SK-N-SH (cell line): ENCODE measurements around the gene USP12. TPM values are rescaled to one million over a fixed set of nuclear protein-coding genes. Genes with fewer than 3 reads are reported as not detected.

Source experiments
- CTCF ChIA-PET: fragments of 300-600, 350-600 bp; formaldehyde crosslinking; extraction: SDS; loops from one replicate; lab custom pipeline; 2021; lab: Yijun Ruan, JAX
- POLR2A ChIA-PET: fragments of 350-600 bp; sonication (Branson Sonifier 250); formaldehyde crosslinking; extraction: SDS; loops from one replicate; lab custom pipeline; 2020; ENCODE audit warnings: antibody characterized with exemption, inconsistent platforms; lab: Yijun Ruan, JAX
- DNase-seq: peaks from one replicate; pipeline ENCODE4 v3.0.0; 2012
- H2AFZ ChIP-seq: fragments of 200-600 bp; sonication (generic); 2 replicates; pipeline ENCODE4 v1.8.1; 2016; ENCODE audit warnings: antibody characterized with exemption, mild to moderate bottlenecking, low read depth
- H3F3A ChIP-seq: fragments of 200-600 bp; sonication (generic); replicated peaks from 2 replicates; pipeline ENCODE3; 2016; ENCODE audit warnings: antibody characterized with exemption, mild to moderate bottlenecking; ENCODE audit not compliant: insufficient read depth
- H3K27ac ChIP-seq, 2 experiments: fragments of 200-500 bp in 1 of 2; fragments of 200-600 bp in 1 of 2; sonication (Bioruptor generic) in 1 of 2; sonication (generic), shearing (Covaris generic) in 1 of 2; 2 replicates each; pipeline versions ENCODE4 v1.5.1 to v1.6.1; 2014 to 2016; ENCODE audit warnings: low read depth in 2 of 2, inconsistent platforms in 1 of 2, low read length in 1 of 2, mild to moderate bottlenecking in 1 of 2, mixed read lengths in 1 of 2
- H3K27me3 ChIP-seq: fragments of 200-600 bp; sonication (generic), shearing (Covaris generic); 2 replicates; pipeline ENCODE4 v1.6.1; 2016; ENCODE audit warnings: mixed run types; ENCODE audit not compliant: insufficient read depth
- H3K36me3 ChIP-seq, 2 experiments: fragments of 200-500 bp in 1 of 2; fragments of 200-600 bp in 1 of 2; sonication (Bioruptor generic) in 1 of 2; sonication (generic) in 1 of 2; replicated peaks in 1 of 2; 2 replicates each; pipeline versions ENCODE3 to v1.5.1; 2014 to 2016; ENCODE audit warnings: low read length in 1 of 2, mild to moderate bottlenecking in 1 of 2; ENCODE audit not compliant: insufficient read depth in 2 of 2, control insufficient read depth in 1 of 2
- H3K4me1 ChIP-seq, 2 experiments: fragments of 200-500 bp in 1 of 2; fragments of 200-600 bp in 1 of 2; sonication (Bioruptor generic) in 1 of 2; sonication (generic), shearing (Covaris generic) in 1 of 2; 2 replicates each; pipeline versions ENCODE4 v1.5.1 to v1.6.1; 2014 to 2016; ENCODE audit warnings: low read depth in 1 of 2, low read length in 1 of 2, mixed run types in 1 of 2; ENCODE audit not compliant: insufficient read depth in 2 of 2, control insufficient read depth in 1 of 2
- H3K4me2 ChIP-seq: fragments of 200-600 bp; sonication (generic), shearing (Covaris generic); 2 replicates; pipeline ENCODE4 v1.6.1; 2017; ENCODE audit warnings: mixed run types
- H3K4me3 ChIP-seq, 2 experiments: fragments of 200-500 bp in 1 of 2; fragments of 200-600 bp in 1 of 2; sonication (Bioruptor generic) in 1 of 2; sonication (generic), shearing (Covaris generic) in 1 of 2; 2 replicates each; pipeline versions ENCODE4 v1.5.1 to v1.8.1; 2014 to 2016; ENCODE audit warnings: low read depth in 2 of 2, inconsistent platforms in 1 of 2, low read length in 1 of 2, mild to moderate bottlenecking in 1 of 2, mixed read lengths in 1 of 2, moderate library complexity in 1 of 2
- H3K79me2 ChIP-seq: fragments of 200-600 bp; sonication (generic); 2 replicates; pipeline ENCODE4 v1.8.1; 2017; ENCODE audit warnings: mild to moderate bottlenecking; ENCODE audit not compliant: insufficient read depth
- H3K9ac ChIP-seq: fragments of 200-600 bp; sonication (generic); 2 replicates; pipeline ENCODE4 v1.6.1; 2017; ENCODE audit warnings: mixed run types
- H3K9me2 ChIP-seq: fragments of 200-600 bp; sonication (generic); 2 replicates; pipeline ENCODE4 v1.6.1; 2017; ENCODE audit warnings: mixed run types
- H3K9me3 ChIP-seq: fragments of 200-600 bp; sonication (generic); 2 replicates; pipeline ENCODE4 v1.6.1; 2017; ENCODE audit warnings: mixed run types, mild to moderate bottlenecking, moderate library complexity
- H4K20me1 ChIP-seq: fragments of 200-600 bp; sonication (generic); 2 replicates; pipeline ENCODE4 v1.6.1; 2017; ENCODE audit warnings: mild to moderate bottlenecking, mixed run types; ENCODE audit not compliant: insufficient read depth
- CHD2 ChIP-seq: fragments of 150-350 bp; IDR thresholded peaks from 2 replicates; pipeline ENCODE4 v1.6.1; 2018; ENCODE audit warnings: low read length; ENCODE audit not compliant: partially characterized antibody
- EP300 ChIP-seq, 2 experiments: IDR thresholded peaks; 2 replicates each; pipeline versions ENCODE4 v1.4.0 to v1.6.1; 2012; ENCODE audit warnings: borderline replicate concordance in 1 of 2, low read depth in 1 of 2, low read length in 1 of 2
- FOXM1 ChIP-seq: IDR thresholded peaks from 2 replicates; pipeline ENCODE4 v1.4.0; 2012; ENCODE audit warnings: low read depth, mild to moderate bottlenecking
- GABPA ChIP-seq: IDR thresholded peaks from 2 replicates; pipeline ENCODE4 v1.4.0; 2012; ENCODE audit warnings: low read depth, mild to moderate bottlenecking
- GATA2 ChIP-seq: sonication (generic); formaldehyde crosslinking; IDR thresholded peaks from 2 replicates; pipeline ENCODE4 v1.5.0; 2020; ENCODE audit warnings: mild to moderate bottlenecking, missing genetic modification reagents
- POLR2AphosphoS5 ChIP-seq: IDR thresholded peaks from 2 replicates; pipeline ENCODE4 v1.6.1; 2012; ENCODE audit warnings: low read depth, low read length
- RCOR1 ChIP-seq: fragments of 150-350 bp; IDR thresholded peaks from 2 replicates; pipeline ENCODE4 v1.6.1; 2017; ENCODE audit warnings: antibody characterized with exemption, low read length
- RXRA ChIP-seq: IDR thresholded peaks from 2 replicates; pipeline ENCODE4 v1.4.0; 2012; ENCODE audit warnings: low read depth, mild to moderate bottlenecking, borderline replicate concordance
- SMC3 ChIP-seq: IDR thresholded peaks from 2 replicates; pipeline ENCODE4 v1.6.1; 2012; ENCODE audit warnings: low read depth, low read length, improper control_type of control experiment
- TAF1 ChIP-seq: IDR thresholded peaks from 2 replicates; pipeline ENCODE4 v1.6.1; 2012; ENCODE audit warnings: low read depth, mild to moderate bottlenecking, low read length, moderate library complexity, borderline replicate concordance
- YY1 ChIP-seq: IDR thresholded peaks from 2 replicates; pipeline ENCODE4 v1.4.0; 2012; ENCODE audit warnings: low read depth, mild to moderate bottlenecking
- WGBS: methylation state at CpG from one replicate; pipeline ENCODE4 v1.1.6; 2017; ENCODE audit warnings: low lambda C conversion rate; 5-methylcytosine and 5-hydroxymethylcytosine counted together
- polyA plus RNA-seq, 3 experiments: library from polyadenylated mRNA; depleted of rRNA; stranded (reverse); fragments of >200 nt; gene quantifications; 2 replicates each; pipeline ENCODE4 v1.2.3, GENCODE V29; 2012
- TF ChIP-seq, protein P1 (sequence below): IDR thresholded peaks from 2 replicates; pipeline ENCODE4; 2012
- TF ChIP-seq, protein P2 (sequence below): IDR thresholded peaks from 2 replicates; pipeline ENCODE4 v1.4.0; 2012; ENCODE audit warnings: low read depth
- TF ChIP-seq, protein P3 (sequence below): fragments of 150-350 bp; IDR thresholded peaks from 2 replicates; pipeline ENCODE4 v1.6.1; 2017; ENCODE audit warnings: antibody characterized with exemption, low read length, low read depth, borderline replicate concordance
- TF ChIP-seq, protein P4 (sequence below): fragments of 200-600 bp; sonication (generic); IDR thresholded peaks from 2 replicates; pipeline ENCODE4 v1.6.1; 2017; ENCODE audit warnings: antibody characterized with exemption, mild to moderate bottlenecking, moderate library complexity

USP12 gene
- polyA plus RNA-seq, 1 of the 3 experiments (the other 2 are of a cell fraction), result 5.0 TPM

DNA sequence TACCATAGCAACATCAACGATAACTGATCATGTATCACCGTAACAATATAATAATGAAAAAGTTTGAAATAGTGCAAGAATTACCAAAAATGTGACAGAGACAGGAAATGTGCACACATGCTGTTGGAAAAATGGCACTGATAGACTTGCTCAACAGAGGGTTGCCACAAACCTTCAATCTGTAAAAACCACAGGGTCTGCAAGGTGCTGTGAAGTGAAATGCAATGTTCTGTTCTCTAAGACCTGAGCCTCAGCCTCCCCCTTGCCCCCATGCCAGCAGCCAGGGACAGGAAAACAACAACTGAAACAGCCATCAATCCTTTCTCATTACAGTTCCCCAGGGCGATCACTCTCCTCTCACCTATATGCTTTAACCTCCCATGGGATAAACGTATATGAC, 88.4 kb downstream of the USP12 start:
- H3K9ac ChIP-seq, result no peak overlapping the region
- DNase-seq, result no peak
- peaks cover 3 to 4% of the 10 kb centered on the region in 2 experiments; a peak in 2 of 4 replicates for H3K4me1 ChIP-seq
- H3K4me2 ChIP-seq, result no peak overlapping the region
- 99% methylated on average over 4 of the region's 4 CpGs for WGBS
- H2AFZ ChIP-seq, result no peak overlapping the region
- TF ChIP-seq RXRA, result no peak
- no peak for TF ChIP-seq EP300 (IDR thresholded peaks at IDR 0.05; ENCODE audit: borderline replicate concordance in 1 of 2, low read depth in 1 of 2, low read length in 1 of 2)
- no peaks in the 10 kb centered on the region for H3F3A ChIP-seq
- no peak overlapping the region for H3K27ac ChIP-seq
- 0 out of 2 replicates have a peak, but pooled peaks cover 4% of the 10 kb centered on the region for H3K9me3 ChIP-seq
- ChIA-PET POLR2A (no interaction called here), CTCF (no interaction called here)
- no peaks in the 10 kb centered on the region for H3K27me3 ChIP-seq
- H3K36me3 ChIP-seq, result peaks cover 5 to 35% of the 10 kb centered on the region in 2 experiments
- H4K20me1 ChIP-seq, result no peaks in the 10 kb centered on the region
- no peaks in the 10 kb centered on the region for H3K79me2 ChIP-seq
- H3K9me2 ChIP-seq, result no peaks in the 10 kb centered on the region
- no peak overlapping the region for H3K4me3 ChIP-seq

DNA sequence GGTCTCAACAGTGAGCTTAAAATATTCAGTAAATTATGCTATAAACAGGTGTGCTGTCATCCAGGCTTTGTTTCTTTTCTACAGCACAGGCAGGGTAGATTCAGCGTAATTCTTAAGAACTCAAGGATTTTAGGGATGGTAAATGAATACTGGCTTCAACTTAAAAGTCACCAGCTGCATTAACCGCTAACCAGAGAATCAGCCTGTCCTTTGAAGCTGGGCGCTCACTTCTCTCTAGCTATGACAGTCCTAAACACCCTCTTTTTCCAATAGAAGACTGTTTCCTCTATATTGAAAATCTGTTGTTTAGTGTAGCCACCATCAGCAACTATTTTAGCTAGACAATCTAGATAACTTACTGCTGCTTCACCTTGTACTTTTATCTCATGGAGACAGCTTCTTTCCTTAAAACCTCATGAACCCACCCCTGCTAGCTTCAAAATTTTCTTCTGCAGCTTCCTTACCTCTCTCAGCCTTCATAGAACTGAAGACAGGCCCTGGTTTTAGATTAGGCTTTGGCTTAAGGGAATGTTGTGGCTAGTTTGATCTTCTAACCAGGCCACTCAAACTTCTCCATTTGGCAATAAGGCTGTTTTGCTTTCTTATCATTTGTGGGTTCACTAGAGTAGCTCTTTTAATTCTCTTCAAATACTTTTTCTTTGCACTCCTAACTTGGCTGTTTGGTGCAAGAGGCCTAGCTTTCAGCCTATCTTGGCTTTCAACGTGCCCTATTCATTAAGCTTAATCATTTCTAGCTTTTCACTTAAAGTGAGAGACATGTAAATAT, 89.5 kb downstream of the USP12 start:
- ChIA-PET POLR2A (no interaction called here), CTCF (no interaction called here)
- Histone ChIP-seq H3F3A (no peaks in the 10 kb centered on the region), H3K4me2 (no peak overlapping the region), H4K20me1 (no peaks in the 10 kb centered on the region), H3K27ac (no peak overlapping the region), H3K79me2 (0 out of 2 replicates have a peak, but pooled peaks cover 6% of the 10 kb centered on the region), H3K4me1 (peaks cover 3 to 11% of the 10 kb centered on the region in 2 experiments; a peak in 3 of 4 replicates), H3K9me3 (0 out of 2 replicates have a peak, but pooled peaks cover 4% of the 10 kb centered on the region), H3K9me2 (no peaks in the 10 kb centered on the region), H3K4me3 (no peak overlapping the region), H2AFZ (no peak overlapping the region), H3K9ac (no peak overlapping the region), H3K36me3 (peaks cover 0 to 38% of the 10 kb centered on the region in 2 experiments), H3K27me3 (no peaks in the 10 kb centered on the region)
- 97% methylated on average over 4 of the region's 4 CpGs for WGBS
- no peak for DNase-seq
- TF ChIP-seq RCOR1 (no peak), EP300 (IDR thresholded peaks at IDR 0.05; ENCODE audit: borderline replicate concordance in 1 of 2, low read depth in 1 of 2, low read length in 1 of 2) (no peak), POLR2AphosphoS5 (no peak), FOXM1 (no peak), GATA2 (CRISPR knock-in tag) (no peak), TAF1 (no peak), CHD2 (no peak), SMC3 (no peak), YY1 (no peak), GABPA (no peak)
- TF ChIP-seq, protein P1, sequence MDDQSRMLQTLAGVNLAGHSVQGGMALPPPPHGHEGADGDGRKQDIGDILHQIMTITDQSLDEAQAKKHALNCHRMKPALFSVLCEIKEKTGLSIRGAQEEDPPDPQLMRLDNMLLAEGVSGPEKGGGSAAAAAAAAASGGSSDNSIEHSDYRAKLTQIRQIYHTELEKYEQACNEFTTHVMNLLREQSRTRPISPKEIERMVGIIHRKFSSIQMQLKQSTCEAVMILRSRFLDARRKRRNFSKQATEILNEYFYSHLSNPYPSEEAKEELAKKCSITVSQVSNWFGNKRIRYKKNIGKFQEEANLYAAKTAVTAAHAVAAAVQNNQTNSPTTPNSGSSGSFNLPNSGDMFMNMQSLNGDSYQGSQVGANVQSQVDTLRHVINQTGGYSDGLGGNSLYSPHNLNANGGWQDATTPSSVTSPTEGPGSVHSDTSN, result no peak
- TF ChIP-seq, protein P2, sequence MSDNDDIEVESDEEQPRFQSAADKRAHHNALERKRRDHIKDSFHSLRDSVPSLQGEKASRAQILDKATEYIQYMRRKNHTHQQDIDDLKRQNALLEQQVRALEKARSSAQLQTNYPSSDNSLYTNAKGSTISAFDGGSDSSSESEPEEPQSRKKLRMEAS, result no peak
- TF ChIP-seq, protein P3, sequence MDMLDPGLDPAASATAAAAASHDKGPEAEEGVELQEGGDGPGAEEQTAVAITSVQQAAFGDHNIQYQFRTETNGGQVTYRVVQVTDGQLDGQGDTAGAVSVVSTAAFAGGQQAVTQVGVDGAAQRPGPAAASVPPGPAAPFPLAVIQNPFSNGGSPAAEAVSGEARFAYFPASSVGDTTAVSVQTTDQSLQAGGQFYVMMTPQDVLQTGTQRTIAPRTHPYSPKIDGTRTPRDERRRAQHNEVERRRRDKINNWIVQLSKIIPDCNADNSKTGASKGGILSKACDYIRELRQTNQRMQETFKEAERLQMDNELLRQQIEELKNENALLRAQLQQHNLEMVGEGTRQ, result no peak
- TF ChIP-seq, protein P4, sequence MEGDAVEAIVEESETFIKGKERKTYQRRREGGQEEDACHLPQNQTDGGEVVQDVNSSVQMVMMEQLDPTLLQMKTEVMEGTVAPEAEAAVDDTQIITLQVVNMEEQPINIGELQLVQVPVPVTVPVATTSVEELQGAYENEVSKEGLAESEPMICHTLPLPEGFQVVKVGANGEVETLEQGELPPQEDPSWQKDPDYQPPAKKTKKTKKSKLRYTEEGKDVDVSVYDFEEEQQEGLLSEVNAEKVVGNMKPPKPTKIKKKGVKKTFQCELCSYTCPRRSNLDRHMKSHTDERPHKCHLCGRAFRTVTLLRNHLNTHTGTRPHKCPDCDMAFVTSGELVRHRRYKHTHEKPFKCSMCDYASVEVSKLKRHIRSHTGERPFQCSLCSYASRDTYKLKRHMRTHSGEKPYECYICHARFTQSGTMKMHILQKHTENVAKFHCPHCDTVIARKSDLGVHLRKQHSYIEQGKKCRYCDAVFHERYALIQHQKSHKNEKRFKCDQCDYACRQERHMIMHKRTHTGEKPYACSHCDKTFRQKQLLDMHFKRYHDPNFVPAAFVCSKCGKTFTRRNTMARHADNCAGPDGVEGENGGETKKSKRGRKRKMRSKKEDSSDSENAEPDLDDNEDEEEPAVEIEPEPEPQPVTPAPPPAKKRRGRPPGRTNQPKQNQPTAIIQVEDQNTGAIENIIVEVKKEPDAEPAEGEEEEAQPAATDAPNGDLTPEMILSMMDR, result no peak
